Endodermal cell (in vitro differentiated cells): Measurements from ENCODE around the gene SOX10. TPM values are rescaled to one million over a fixed set of nuclear protein-coding genes. Genes with fewer than 3 reads are reported as not detected.
A peak's percentile ranks its signal among the peaks of the same experiment; 100 is the strongest.

Experiments used
- DNase-seq: peaks from one replicate; pipeline ENCODE4 v3.0.0-alpha.2; 2017
- H3K27ac ChIP-seq: 2 replicates; pipeline ENCODE4 v1.5.1; 2013; ENCODE audit warnings: mild to moderate bottlenecking, low read depth, low read length, moderate library complexity
- H3K27me3 ChIP-seq: 2 replicates; pipeline ENCODE4 v1.6.1; 2013; ENCODE audit warnings: mild to moderate bottlenecking, low read length, moderate library complexity; ENCODE audit not compliant: insufficient read depth, control insufficient read depth, poor library complexity, severe bottlenecking
- H3K36me3 ChIP-seq: 2 replicates; pipeline ENCODE4 v1.7.0; 2013; ENCODE audit warnings: mild to moderate bottlenecking, low read length, moderate library complexity; ENCODE audit not compliant: control insufficient read depth, insufficient read depth
- H3K4me1 ChIP-seq: one replicate; pipeline ENCODE4 v1.7.0; 2013; ENCODE audit warnings: low read length; ENCODE audit not compliant: control insufficient read depth, insufficient read depth
- H3K4me3 ChIP-seq: 2 replicates; pipeline ENCODE4 v1.5.1; 2013; ENCODE audit warnings: mild to moderate bottlenecking, low read length, moderate library complexity
- H3K9ac ChIP-seq: 2 replicates; pipeline ENCODE4 v1.6.1; 2013; ENCODE audit warnings: mild to moderate bottlenecking, low read length, moderate library complexity; ENCODE audit not compliant: poor library complexity, severe bottlenecking; ENCODE audit errors: extremely low read depth
- H3K9me3 ChIP-seq: 2 replicates; pipeline ENCODE4 v1.6.1; 2013; ENCODE audit warnings: mild to moderate bottlenecking, low read length, moderate library complexity; ENCODE audit not compliant: control insufficient read depth
- H3K27ac Mint-ChIP-seq: 2 replicates; pipeline ENCODE4 v1.8.0; 2020; ENCODE audit warnings: mixed read lengths
- H3K27me3 Mint-ChIP-seq: 2 replicates; pipeline ENCODE4 v1.8.0; 2021; ENCODE audit warnings: mild to moderate bottlenecking, mixed read lengths; ENCODE audit not compliant: insufficient read depth
- H3K36me3 Mint-ChIP-seq: 2 replicates; pipeline ENCODE4 v1.8.0; 2020; ENCODE audit warnings: low read depth, mixed read lengths
- H3K4me1 Mint-ChIP-seq: 2 replicates; pipeline ENCODE4 v1.8.0; 2020; ENCODE audit warnings: mixed read lengths
- H3K4me3 Mint-ChIP-seq: 2 replicates; pipeline ENCODE4 v1.8.0; 2020; ENCODE audit warnings: mild to moderate bottlenecking, moderate library complexity, mixed read lengths
- H3K9me3 Mint-ChIP-seq: 2 replicates; pipeline ENCODE4 v1.8.0; 2020; ENCODE audit warnings: mild to moderate bottlenecking, mixed read lengths
- WGBS, 2 experiments: methylation state at CpG; one replicate each; pipeline versions ENCODE4 v1.1.5 to v1.1.7; 2013; ENCODE audit warnings: missing lambda C conversion rate in 2 of 2, mixed read lengths in 1 of 2; ENCODE audit not compliant: insufficient coverage in 1 of 2, insufficient read length in 1 of 2; 5-methylcytosine and 5-hydroxymethylcytosine counted together
- total RNA-seq, 2 donors: library from RNA; stranded (reverse); fragmentation: NEBNext Ultra II Directional in 1 of 2; extraction: Animal tissue kit (Norgen Biotek cat#: 25700) in 1 of 2; gene quantifications; 2 replicates in 1 of 2; 3 replicates in 1 of 2; pipeline ENCODE4 v1.2.1, GENCODE V29; 2021
- TF ChIP-seq, protein P1 (sequence below): fragments of 200-600 bp; sonication (generic); conservative IDR thresholded peaks from 2 replicates; pipeline ENCODE4 v1.5.0; 2021; ENCODE audit warnings: antibody characterized with exemption, mild to moderate bottlenecking

Gene SOX10
- total RNA-seq, 2 donors from 2014 or later, result 11.2 to 13.4 TPM

- Mint-ChIP-seq H3K4me3 (no peak overlapping the region), H3K27ac (no peak overlapping the region), H3K36me3 (no peaks in the 10 kb centered on the region), H3K4me1 (peaks cover 12% of the 10 kb centered on the region), H3K9me3 (no peaks in the 10 kb centered on the region), H3K27me3 (peaks cover 6% of the 10 kb centered on the region)
- H3K9ac ChIP-seq, result no peak overlapping the region
- H3K9me3 ChIP-seq, result no peaks in the 10 kb centered on the region
- no peaks in the 10 kb centered on the region for H3K36me3 ChIP-seq
- peak; percentile 49 for DNase-seq
- H3K4me1 ChIP-seq, result no peaks in the 10 kb centered on the region
- H3K27me3 ChIP-seq, result no peaks in the 10 kb centered on the region
- no peak overlapping the region for H3K4me3 ChIP-seq
- no peak overlapping the region for H3K27ac ChIP-seq
- 86 to 96% methylated on average over 4 to 9 of the region's 9 CpGs for WGBS, 2 experiments
- TF ChIP-seq, protein P1, sequence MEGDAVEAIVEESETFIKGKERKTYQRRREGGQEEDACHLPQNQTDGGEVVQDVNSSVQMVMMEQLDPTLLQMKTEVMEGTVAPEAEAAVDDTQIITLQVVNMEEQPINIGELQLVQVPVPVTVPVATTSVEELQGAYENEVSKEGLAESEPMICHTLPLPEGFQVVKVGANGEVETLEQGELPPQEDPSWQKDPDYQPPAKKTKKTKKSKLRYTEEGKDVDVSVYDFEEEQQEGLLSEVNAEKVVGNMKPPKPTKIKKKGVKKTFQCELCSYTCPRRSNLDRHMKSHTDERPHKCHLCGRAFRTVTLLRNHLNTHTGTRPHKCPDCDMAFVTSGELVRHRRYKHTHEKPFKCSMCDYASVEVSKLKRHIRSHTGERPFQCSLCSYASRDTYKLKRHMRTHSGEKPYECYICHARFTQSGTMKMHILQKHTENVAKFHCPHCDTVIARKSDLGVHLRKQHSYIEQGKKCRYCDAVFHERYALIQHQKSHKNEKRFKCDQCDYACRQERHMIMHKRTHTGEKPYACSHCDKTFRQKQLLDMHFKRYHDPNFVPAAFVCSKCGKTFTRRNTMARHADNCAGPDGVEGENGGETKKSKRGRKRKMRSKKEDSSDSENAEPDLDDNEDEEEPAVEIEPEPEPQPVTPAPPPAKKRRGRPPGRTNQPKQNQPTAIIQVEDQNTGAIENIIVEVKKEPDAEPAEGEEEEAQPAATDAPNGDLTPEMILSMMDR, result no peak
Observed at GRCh38 chr22:38027487-38027886, 43.1 kb upstream of the SOX10 start.

DNA sequence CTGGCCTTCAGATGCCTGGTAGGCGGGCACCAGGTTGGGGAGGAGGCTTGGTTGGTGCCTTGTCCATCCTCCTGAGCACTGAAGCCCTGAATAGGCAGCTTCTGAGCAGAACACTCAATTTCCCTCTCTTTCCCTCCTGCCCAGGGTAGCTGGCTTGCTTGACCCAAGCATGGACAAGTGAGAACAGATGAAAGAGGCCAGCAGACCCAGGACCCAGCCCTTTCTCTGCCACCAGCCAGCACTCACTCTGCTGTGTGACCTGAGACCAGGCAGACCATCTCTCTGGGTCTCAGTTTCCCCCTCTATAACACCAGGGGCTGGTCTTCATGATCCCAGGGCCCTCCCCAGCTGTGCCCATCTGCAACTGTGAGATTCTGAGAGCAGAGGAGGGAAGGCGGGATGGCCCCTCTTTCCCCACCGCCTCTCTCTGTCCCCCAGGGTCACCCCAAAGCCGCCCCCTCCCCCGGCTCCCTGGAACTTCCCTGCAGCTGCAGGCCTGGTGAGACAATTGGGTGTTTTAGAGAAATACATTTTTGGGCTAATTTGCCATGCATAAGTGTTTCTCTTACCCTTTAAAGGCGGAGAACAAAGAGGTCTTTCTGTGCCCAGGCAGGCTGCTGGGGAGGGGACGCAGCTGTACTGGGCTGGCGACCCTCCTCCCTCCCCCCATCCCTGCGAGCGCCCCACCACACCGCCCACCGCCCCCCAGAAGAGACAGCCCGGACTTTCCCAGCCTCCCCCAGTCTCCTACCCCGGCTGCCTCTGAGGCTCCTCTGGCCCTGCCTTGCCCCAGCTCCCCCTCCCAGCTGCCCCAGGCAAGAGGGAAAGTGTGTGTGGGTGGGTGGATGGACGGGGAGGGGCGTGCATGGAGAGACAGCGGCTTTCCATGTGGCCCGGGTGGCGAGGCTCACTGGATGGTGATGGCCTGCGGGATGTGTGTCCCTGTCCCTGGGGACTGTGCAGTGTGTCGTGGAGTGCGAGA lies 42.1 kb upstream of the SOX10 start:
- peak; percentile 38 for DNase-seq
- H3K27me3 Mint-ChIP-seq, result peaks cover 6% of the 10 kb centered on the region
- no peak overlapping the region for H3K4me3 Mint-ChIP-seq
- Histone ChIP-seq H3K4me3 (no peak overlapping the region), H3K4me1 (no peaks in the 10 kb centered on the region), H3K27ac (peak overlapping the region; percentile 63), H3K36me3 (no peaks in the 10 kb centered on the region), H3K9me3 (no peaks in the 10 kb centered on the region), H3K27me3 (no peaks in the 10 kb centered on the region), H3K9ac (no peak overlapping the region)
- TF ChIP-seq, protein P1, result no peak
- H3K36me3 Mint-ChIP-seq, result no peaks in the 10 kb centered on the region
- peaks cover 12% of the 10 kb centered on the region for H3K4me1 Mint-ChIP-seq
- H3K27ac Mint-ChIP-seq, result no peak overlapping the region
- H3K9me3 Mint-ChIP-seq, result no peaks in the 10 kb centered on the region
- WGBS, 2 experiments, result 92 to 100% methylated on average over 1 to 13 of the region's 22 CpGs

GRCh38 chr22:38025514-38025913 lies 41.2 kb upstream of the SOX10 start:
- no peaks in the 10 kb centered on the region for H3K27me3 ChIP-seq
- 89 to 93% methylated on average over 4 to 8 of the region's 8 CpGs for WGBS, 2 experiments
- no peaks in the 10 kb centered on the region for H3K9me3 Mint-ChIP-seq
- peaks cover 6% of the 10 kb centered on the region for H3K27me3 Mint-ChIP-seq
- H3K9ac ChIP-seq, result no peak overlapping the region
- DNase-seq, result peak; percentile 30
- no peaks in the 10 kb centered on the region for H3K36me3 Mint-ChIP-seq
- H3K9me3 ChIP-seq, result no peaks in the 10 kb centered on the region
- H3K4me1 ChIP-seq, result no peaks in the 10 kb centered on the region
- no peak overlapping the region for H3K4me3 Mint-ChIP-seq
- no peaks in the 10 kb centered on the region for H3K36me3 ChIP-seq
- no peak overlapping the region for H3K27ac ChIP-seq
- H3K27ac Mint-ChIP-seq, result no peak overlapping the region
- H3K4me1 Mint-ChIP-seq, result peaks cover 4% of the 10 kb centered on the region
- TF ChIP-seq, protein P1, result no peak
- H3K4me3 ChIP-seq, result no peak overlapping the region
